Chondrocyte (in vitro differentiated cells): Measurements from ENCODE around the gene NRP1. TPM values are rescaled to one million over a fixed set of nuclear protein-coding genes. Genes with fewer than 3 reads are reported as not detected.

Experiments used
- DNase-seq: peaks from one replicate; pipeline ENCODE4 v3.0.0; 2021; ENCODE audit warnings: mixed read lengths, low spot score
- H3K27ac Mint-ChIP-seq: one replicate; pipeline ENCODE4 v1.8.0; 2021; ENCODE audit warnings: mild to moderate bottlenecking, moderate library complexity, mixed read lengths; ENCODE audit not compliant: unreplicated experiment
- H3K27me3 Mint-ChIP-seq: 2 replicates; pipeline ENCODE4 v1.8.0; 2021; ENCODE audit warnings: low read depth, mixed read lengths
- H3K36me3 Mint-ChIP-seq: 2 replicates; pipeline ENCODE4 v1.8.0; 2021; ENCODE audit warnings: low read depth, mixed read lengths
- H3K4me1 Mint-ChIP-seq: 2 replicates; pipeline ENCODE4 v1.8.0; 2021; ENCODE audit warnings: low read depth, mild to moderate bottlenecking, mixed read lengths
- H3K4me3 Mint-ChIP-seq: one replicate; pipeline ENCODE4 v1.8.0; 2021; ENCODE audit warnings: mild to moderate bottlenecking, moderate library complexity, mixed read lengths; ENCODE audit not compliant: unreplicated experiment
- H3K9me3 Mint-ChIP-seq: 2 replicates; pipeline ENCODE4 v1.8.0; 2021; ENCODE audit warnings: low read depth, mixed read lengths
- CTCF ChIP-seq: fragments of 200-600 bp; sonication (generic); IDR thresholded peaks from 2 replicates; pipeline ENCODE4 v1.5.0; 2021; ENCODE audit warnings: antibody characterized with exemption, mild to moderate bottlenecking, moderate library complexity
- total RNA-seq: library from RNA; stranded (reverse); gene quantifications from 3 replicates; pipeline ENCODE4 v1.2.1, GENCODE V29; 2021

The NRP1 gene
- total RNA-seq, 1 donor from 2014 or later = 122 TPM

GRCh38 chr10:33326933-33327332, 7.5 kb downstream of the NRP1 start:
- no peak for TF ChIP-seq CTCF
- Mint-ChIP-seq H3K4me1 (peaks cover 62% of the 10 kb centered on the region), H3K36me3 (peaks cover 32% of the 10 kb centered on the region), H3K4me3 (no peak overlapping the region), H3K27ac (no peak overlapping the region), H3K27me3 (no peaks in the 10 kb centered on the region), H3K9me3 (no peaks in the 10 kb centered on the region)
- DNase-seq = no peak

- DNase-seq = no peak
- TF ChIP-seq CTCF = no peak
- Mint-ChIP-seq H3K4me3 (no peak overlapping the region), H3K4me1 (peaks cover 61% of the 10 kb centered on the region), H3K27me3 (no peaks in the 10 kb centered on the region), H3K9me3 (no peaks in the 10 kb centered on the region), H3K36me3 (peaks cover 32% of the 10 kb centered on the region), H3K27ac (no peak overlapping the region)
Observed at GRCh38 chr10:33325929-33326328, 8.5 kb downstream of the NRP1 start.

- Mint-ChIP-seq H3K27me3 (no peaks in the 10 kb centered on the region), H3K4me3 (no peak overlapping the region), H3K9me3 (no peaks in the 10 kb centered on the region), H3K27ac (no peak overlapping the region), H3K36me3 (peaks cover 24% of the 10 kb centered on the region), H3K4me1 (peaks cover 45% of the 10 kb centered on the region)
- TF ChIP-seq CTCF = no peak
- no peak for DNase-seq
Observed at GRCh38 chr10:33323721-33324120, 10.7 kb downstream of the NRP1 start.

GRCh38 chr10:33321516-33321915, 13.0 kb downstream of the NRP1 start:
- Mint-ChIP-seq H3K4me1 (peaks cover 36% of the 10 kb centered on the region), H3K9me3 (no peaks in the 10 kb centered on the region), H3K36me3 (peaks cover 19% of the 10 kb centered on the region), H3K27me3 (no peaks in the 10 kb centered on the region), H3K4me3 (no peak overlapping the region), H3K27ac (peak overlapping the region; percentile 19)
- no peak for TF ChIP-seq CTCF
- no peak for DNase-seq

GRCh38 chr10:33320288-33320687, 14.2 kb downstream of the NRP1 start:
- Mint-ChIP-seq H3K36me3 (peaks cover 21% of the 10 kb centered on the region), H3K27ac (no peak overlapping the region)

More at GRCh38 chr10:33320288-33320687, 14.2 kb downstream of the NRP1 start:
- H3K4me1 Mint-ChIP-seq = peaks cover 37% of the 10 kb centered on the region
- DNase-seq = no peak
- TF ChIP-seq CTCF = no peak
- no peak overlapping the region for H3K4me3 Mint-ChIP-seq
- no peaks in the 10 kb centered on the region for H3K9me3 Mint-ChIP-seq
- H3K27me3 Mint-ChIP-seq = no peaks in the 10 kb centered on the region
